22Rv1 (cell line): Measurements from ENCODE around the gene ROR1.

Experiments used
- CTCF ChIP-seq: fragments of 450-650 bp; IDR thresholded peaks from 2 replicates; pipeline ENCODE4 v1.5.1; 2017; ENCODE audit warnings: mild to moderate bottlenecking
- ZFX ChIP-seq: fragments of 450-650 bp; IDR thresholded peaks from 2 replicates; pipeline ENCODE4 v1.6.1; 2017; ENCODE audit warnings: antibody characterized with exemption, borderline replicate concordance

GRCh38 chr1:63969441-63969901 lies 195.7 kb downstream of the ROR1 start:
- TF ChIP-seq CTCF (no peak), ZFX (no peak)
